Hepatocyte (in vitro differentiated cells): Measurements from ENCODE around the gene S100A7A.

Source experiments
- EZH2 ChIP-seq: fragments of 200-600 bp; sonication (generic); IDR thresholded peaks from 2 replicates; pipeline ENCODE4 v1.6.1; 2016; ENCODE audit warnings: antibody characterized with exemption, mild to moderate bottlenecking, borderline replicate concordance
- EZH2phosphoT487 ChIP-seq: fragments of 200-600 bp; sonication (generic); IDR thresholded peaks from one replicate; pipeline ENCODE4 v1.6.1; 2018; ENCODE audit warnings: antibody characterized with exemption, mild to moderate bottlenecking, low read depth, moderate library complexity; ENCODE audit not compliant: unreplicated experiment, severe bottlenecking
- TF ChIP-seq, protein P1 (sequence below): fragments of 200-600 bp; sonication (generic); IDR thresholded peaks from 2 replicates; pipeline ENCODE4 v1.5.1; 2016; ENCODE audit warnings: antibody characterized with exemption, mild to moderate bottlenecking; ENCODE audit not compliant: poor library complexity

DNA sequence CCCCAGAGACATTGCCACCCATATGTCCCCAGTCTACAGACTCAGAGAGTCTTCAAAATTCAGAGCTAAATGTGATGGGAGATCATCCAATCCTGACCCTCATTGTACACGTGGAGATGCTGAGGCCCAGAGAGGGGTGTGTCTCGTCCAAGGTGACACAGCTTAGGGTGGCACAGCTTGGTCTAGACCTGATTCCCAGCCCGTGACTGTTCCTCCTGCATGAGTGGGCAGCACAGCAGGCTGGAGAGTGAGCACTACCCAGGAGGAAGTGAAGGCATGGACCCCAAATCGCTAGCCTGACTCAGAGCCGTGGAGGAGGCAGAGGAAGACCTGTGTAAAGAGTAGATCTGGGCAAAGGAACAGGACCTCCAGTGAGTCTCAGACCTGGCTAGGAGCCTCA is 27.8 kb downstream of the S100A7A start:
- TF ChIP-seq EZH2phosphoT487 = no peak
- TF ChIP-seq, protein P1, sequence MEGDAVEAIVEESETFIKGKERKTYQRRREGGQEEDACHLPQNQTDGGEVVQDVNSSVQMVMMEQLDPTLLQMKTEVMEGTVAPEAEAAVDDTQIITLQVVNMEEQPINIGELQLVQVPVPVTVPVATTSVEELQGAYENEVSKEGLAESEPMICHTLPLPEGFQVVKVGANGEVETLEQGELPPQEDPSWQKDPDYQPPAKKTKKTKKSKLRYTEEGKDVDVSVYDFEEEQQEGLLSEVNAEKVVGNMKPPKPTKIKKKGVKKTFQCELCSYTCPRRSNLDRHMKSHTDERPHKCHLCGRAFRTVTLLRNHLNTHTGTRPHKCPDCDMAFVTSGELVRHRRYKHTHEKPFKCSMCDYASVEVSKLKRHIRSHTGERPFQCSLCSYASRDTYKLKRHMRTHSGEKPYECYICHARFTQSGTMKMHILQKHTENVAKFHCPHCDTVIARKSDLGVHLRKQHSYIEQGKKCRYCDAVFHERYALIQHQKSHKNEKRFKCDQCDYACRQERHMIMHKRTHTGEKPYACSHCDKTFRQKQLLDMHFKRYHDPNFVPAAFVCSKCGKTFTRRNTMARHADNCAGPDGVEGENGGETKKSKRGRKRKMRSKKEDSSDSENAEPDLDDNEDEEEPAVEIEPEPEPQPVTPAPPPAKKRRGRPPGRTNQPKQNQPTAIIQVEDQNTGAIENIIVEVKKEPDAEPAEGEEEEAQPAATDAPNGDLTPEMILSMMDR = no peak
- no peak for TF ChIP-seq EZH2
